Left cardiac atrium (tissue), 4 donors: ENCODE data around the gene SPACA6. TPM values are rescaled to one million over a fixed set of nuclear protein-coding genes. Genes with fewer than 3 reads are reported as not detected.
A peak's percentile ranks its signal among the peaks of the same experiment; 100 is the strongest.

Source experiments
- ATAC-seq, 2 donors: fragments of 200-7000 bp; cut with Tn5 transposase; one replicate each; pipeline ENCODE4 v1.9.1; 2020; ENCODE audit warnings: mild to moderate bottlenecking in 2 of 2, moderate library complexity in 2 of 2
- DNase-seq: peaks from one replicate; pipeline ENCODE4 v3.0.0-alpha.2; 2020
- intact Hi-C, 2 donors: fragments of 100-400 bp; cut with DNase I; formaldehyde crosslinking; loops; one replicate each; pipeline versions ENCODE4 v1.14.1 to v1.15.1; 2022 to 2023
- total RNA-seq, 2 donors: library from RNA; stranded (reverse); fragmentation: NEBNext Ultra II Directional; extraction: Animal tissue kit (Norgen Biotek cat#: 25700); gene quantifications; one replicate each; pipeline ENCODE4 v1.2.1, GENCODE V29; 2021
- donor health status: DM: no; HTN: yes; CAD: no.
- donor health status: DM: no; HTN: yes; CAD: no; lungs with severe emphysema.
- donor health status: DM: yes; HTN: yes; CAD: no.
- donor health status: Dilated cardiomyopathy.

The SPACA6 gene
- total RNA-seq, 2 donors from 2014 or later, result 11.7 to 17.1 TPM

GRCh38 chr19:51687791-51688670, 5.1 kb upstream of the SPACA6 start:
- ATAC-seq, result peak; percentile 45 to 46
- intact Hi-C loops, result loop anchor here in 1 of 2 donors (2.0 kb wide), 1 partner anchor 17 kb away; no protein-coding TSS in a partner anchor
- peak; percentile 78 for DNase-seq

DNA sequence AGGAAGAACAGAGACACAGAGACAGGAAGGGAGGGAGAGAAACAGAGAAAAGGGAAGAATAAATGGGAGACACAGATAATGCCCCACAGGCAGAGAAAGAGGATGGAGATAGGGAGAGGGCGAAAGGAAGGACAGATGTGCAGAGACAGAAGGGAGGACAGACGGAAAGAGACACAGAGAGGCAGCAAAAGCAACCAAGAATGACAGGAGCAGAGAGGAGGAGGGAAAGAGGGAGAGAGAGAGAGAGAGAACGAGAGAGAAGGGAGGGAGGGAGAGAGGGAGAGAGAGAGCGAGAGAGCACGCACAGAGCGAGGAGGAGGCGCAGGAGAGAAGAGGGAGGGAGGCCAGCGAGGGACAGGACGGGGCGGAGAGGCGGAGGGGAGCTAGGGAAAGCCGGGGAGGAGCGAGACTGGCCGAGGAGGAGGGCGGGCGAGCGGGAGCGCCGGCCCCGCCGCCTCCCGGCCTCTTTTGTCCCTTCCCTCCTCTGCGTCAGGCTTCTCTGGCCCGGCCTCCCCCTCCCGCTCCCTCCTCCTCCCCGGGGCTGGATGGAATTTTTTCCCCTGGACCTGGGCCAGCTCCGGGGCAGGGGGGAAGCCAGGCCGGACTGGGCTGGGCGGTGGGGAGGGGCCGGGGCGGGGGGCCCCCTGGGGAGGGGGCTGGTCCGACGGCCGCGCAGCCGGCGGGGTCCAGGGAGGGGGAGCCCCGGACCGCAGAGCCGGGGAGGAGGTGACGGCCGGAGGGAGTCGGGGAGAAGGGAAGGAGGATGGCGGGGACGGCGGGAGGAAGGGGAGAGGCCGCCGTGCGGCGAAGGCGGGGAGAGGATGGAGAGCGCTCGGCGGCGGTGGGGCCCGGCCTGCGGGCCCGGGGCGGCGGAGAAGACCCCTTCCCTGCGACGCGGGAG, 4.2 kb upstream of the SPACA6 start:
- peak; percentile 93 for DNase-seq
- peak; percentile 85 to 86 for ATAC-seq
- intact Hi-C loops, result loop anchor here in 1 of 2 donors (2.0 kb wide), 1 partner anchor 16 kb away; no protein-coding TSS in a partner anchor

- intact Hi-C loops, result loop anchor here in 1 of 2 donors (2.0 kb wide), 1 partner anchor 15 kb away; no protein-coding TSS in a partner anchor
- DNase-seq (peak; percentile 68), ATAC-seq (peak; percentile 3 to 15)
Observed at GRCh38 chr19:51689751-51690453, 3.2 kb upstream of the SPACA6 start.

DNA sequence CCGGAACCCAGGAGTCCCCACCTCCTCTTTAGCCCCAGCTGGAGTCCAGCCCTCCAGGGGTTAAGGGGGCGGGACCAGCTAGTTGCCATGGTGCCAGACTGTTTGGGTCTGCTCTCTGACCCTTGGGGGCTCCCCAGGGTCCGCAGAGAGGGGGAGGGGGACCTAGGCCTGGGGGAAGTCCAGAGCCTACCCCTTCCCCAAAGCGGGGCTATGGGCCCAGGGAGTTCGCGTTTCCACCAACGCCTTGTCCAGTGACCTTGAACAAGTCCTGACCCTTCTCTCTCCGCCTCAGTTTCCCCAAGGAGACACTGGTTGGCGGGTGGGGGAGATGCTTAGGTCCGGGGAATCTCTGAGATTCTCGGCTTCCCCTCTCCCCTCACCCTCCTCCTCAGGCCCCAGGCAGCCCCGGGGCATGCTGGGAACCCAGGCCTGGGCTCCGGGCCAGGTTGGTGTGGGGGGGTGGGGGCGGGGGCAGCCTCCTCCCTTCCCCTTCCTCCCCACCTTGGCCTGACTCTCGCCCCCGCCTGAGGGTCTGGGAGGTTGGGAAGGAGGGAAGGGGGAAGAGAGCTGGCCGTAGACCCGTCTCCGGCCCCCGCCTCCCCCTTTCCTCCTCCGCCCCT, 2.6 kb upstream of the SPACA6 start:
- intact Hi-C loops, result no loop called here
- ATAC-seq, result peak; percentile 45 to 47
- peak; percentile 75 for DNase-seq

- intact Hi-C loops, result no loop called here
- DNase-seq (no peak), ATAC-seq (peak; percentile 0 to 1)
Observed at GRCh38 chr19:51691074-51691583, 2.0 kb upstream of the SPACA6 start.

- no peak for ATAC-seq
- no peak for DNase-seq
- intact Hi-C loops, result no loop called here
Observed at GRCh38 chr19:51691584-51692428, 1.3 kb upstream of the SPACA6 start.

- no peak for DNase-seq
- intact Hi-C loops, result no loop called here
- no peak for ATAC-seq
Observed at GRCh38 chr19:51692468-51692867, 662 bp upstream of the SPACA6 start.

DNA sequence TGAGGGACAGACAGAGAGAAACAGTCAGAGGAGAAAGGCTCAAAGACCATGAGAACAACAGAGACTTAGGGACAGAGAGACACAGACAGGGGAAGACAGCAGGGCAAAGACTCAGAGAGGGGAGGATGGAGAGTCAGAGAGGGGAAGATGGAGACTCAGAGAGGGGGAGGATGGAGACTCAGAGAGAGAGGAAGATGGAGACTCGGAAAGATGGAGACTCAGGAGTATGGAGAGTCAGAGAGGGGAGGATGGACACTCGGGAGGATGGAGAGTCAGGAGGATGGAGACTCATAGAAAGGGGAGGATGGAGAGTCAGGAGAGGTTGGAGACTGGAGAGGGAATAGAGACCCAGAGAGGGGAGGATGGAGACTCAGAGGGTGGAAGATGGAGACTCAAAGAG, 689 bp downstream of the SPACA6 start:
- ATAC-seq, result no peak
- intact Hi-C loops, result no loop called here
- DNase-seq, result no peak

GRCh38 chr19:51694318-51695085, 1.4 kb downstream of the SPACA6 start:
- no peak for ATAC-seq
- intact Hi-C loops, result no loop called here
- no peak for DNase-seq

GRCh38 chr19:51695088-51695487, 2.0 kb downstream of the SPACA6 start:
- intact Hi-C loops, result no loop called here
- DNase-seq (no peak), ATAC-seq (no peak)

GRCh38 chr19:51695702-51696315, 2.7 kb downstream of the SPACA6 start:
- intact Hi-C loops, result no loop called here
- no peak for ATAC-seq
- no peak for DNase-seq

DNA sequence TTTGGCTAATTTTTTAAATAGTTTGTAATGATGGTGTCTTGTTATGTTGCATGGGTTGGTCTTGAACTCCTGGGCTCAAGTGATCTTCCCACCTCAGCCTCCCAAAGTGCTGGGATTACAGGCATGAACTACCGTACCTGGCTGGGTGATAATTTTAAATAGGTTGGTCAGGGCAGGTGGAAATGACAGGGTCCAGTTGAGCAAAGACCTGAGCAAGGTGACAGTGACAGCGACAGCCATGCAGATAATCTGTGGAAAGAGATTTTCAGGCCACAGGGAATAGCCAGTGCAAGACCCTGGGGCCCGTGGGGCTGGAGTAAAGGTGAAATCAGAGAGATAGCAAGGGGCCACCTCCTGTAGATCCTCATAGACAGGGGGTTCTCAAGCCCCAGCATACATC, 3.5 kb downstream of the SPACA6 start:
- no peak for ATAC-seq
- intact Hi-C loops, result no loop called here
- DNase-seq, result no peak

DNA sequence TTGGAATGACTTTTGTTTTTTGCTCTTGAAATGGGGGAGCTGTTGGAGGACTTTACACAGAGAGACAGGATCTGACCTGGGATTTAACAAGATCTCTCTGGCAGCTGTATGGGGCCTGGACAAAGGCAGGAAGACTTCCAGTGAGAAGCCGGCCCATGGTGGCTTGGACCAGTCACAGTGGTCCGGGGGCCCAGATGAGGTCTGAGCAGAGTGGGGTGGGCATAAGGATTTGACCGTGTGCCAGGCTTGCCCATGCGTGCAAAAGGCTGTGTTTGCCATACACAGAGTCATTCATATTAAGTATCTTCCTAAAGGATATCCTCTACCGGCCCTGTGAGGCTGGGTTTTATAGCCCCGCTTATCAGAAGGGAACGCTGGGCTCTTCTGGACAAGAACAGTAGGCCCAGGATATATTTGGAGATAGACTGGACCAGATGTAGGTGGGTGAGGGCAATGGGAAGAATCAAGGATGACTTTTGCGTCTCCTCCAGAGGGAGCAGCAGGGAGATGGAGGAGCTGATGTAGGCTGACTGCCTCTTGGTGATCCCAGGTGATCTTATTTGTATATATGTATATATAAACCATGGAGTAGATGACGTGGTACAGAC, 4.1 kb downstream of the SPACA6 start:
- intact Hi-C loops, result no loop called here
- DNase-seq (no peak), ATAC-seq (no peak)

- ATAC-seq, result no peak
Observed at GRCh38 chr19:51698296-51698695, 5.2 kb downstream of the SPACA6 start.

DNA sequence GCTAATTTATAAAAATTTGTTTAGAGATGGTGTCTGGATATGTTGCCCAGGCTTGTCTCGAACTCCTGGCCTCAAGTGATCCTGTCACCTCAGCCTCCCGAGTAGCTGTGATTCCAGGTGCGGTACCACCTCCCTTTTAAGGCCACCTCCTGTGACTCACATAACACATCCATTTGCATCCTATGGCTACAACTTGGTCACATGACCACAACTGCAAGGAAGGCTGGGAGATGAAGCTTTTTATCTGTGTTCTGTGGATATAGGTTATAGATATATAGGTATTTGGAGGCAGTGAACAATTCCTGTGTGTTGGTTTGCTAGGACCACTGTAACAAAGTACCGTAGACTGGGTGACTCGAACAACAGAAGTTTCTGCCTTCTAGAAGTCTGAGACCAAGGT, 6.0 kb downstream of the SPACA6 start:
- intact Hi-C loops, result no loop called here
- ATAC-seq (no peak), DNase-seq (no peak)

More at GRCh38 chr19:51698296-51698695, 5.2 kb downstream of the SPACA6 start:
- DNase-seq, result no peak
- intact Hi-C loops, result no loop called here

- intact Hi-C loops, result no loop called here
- DNase-seq (no peak), ATAC-seq (no peak)
Observed at GRCh38 chr19:51701468-51702100, 8.5 kb downstream of the SPACA6 start.
